ENCODE measurements around the gene SCT.
"Not testable (repeated sequence)": the region's sequence is repeated elsewhere in the genome, so short reads cannot be mapped to it uniquely, and the experiment has no call there.

The SCT gene

GRCh38 chr11:626475-627307 lies at the start of gene SCT:
Gene SCT (minus strand): TSS chr11:627181. CDS start chr11:627143, 38 bp downstream.
- DNase-seq (ENCODE audit: low read depth) = no peak

GRCh38 chr11:674406-674805 lies 47.4 kb upstream of the SCT start:
- DNase-seq (ENCODE audit: low read depth) = no peak

GRCh38 chr11:673866-674265 lies 46.9 kb upstream of the SCT start:
- no peak for DNase-seq (ENCODE audit: low read depth)

GRCh38 chr11:665704-666281 lies 38.8 kb upstream of the SCT start:
- DNase-seq (ENCODE audit: low read depth) = peak; percentile 55

- DNase-seq (ENCODE audit: low read depth) = no peak
Observed at GRCh38 chr11:665062-665703, 38.2 kb upstream of the SCT start.

- no peak for DNase-seq (ENCODE audit: low read depth)
Observed at GRCh38 chr11:662689-663274, 35.8 kb upstream of the SCT start.

- DNase-seq (ENCODE audit: low read depth) = no peak
Observed at GRCh38 chr11:660681-661444, 33.9 kb upstream of the SCT start.

GRCh38 chr11:660281-660680 lies 33.3 kb upstream of the SCT start:
- no peak for DNase-seq (ENCODE audit: low read depth)

GRCh38 chr11:659532-660085 lies 32.6 kb upstream of the SCT start:
- no peak for DNase-seq (ENCODE audit: low read depth)

- no peak for DNase-seq (ENCODE audit: low read depth)
Observed at GRCh38 chr11:657691-658126, 30.7 kb upstream of the SCT start.

GRCh38 chr11:656866-657265 lies 29.9 kb upstream of the SCT start:
- no peak for DNase-seq (ENCODE audit: low read depth)

- no peak for DNase-seq (ENCODE audit: low read depth)
Observed at GRCh38 chr11:656426-656825, 29.4 kb upstream of the SCT start.

- DNase-seq (ENCODE audit: low read depth) = no peak
Observed at GRCh38 chr11:655036-655726, 28.2 kb upstream of the SCT start.

- DNase-seq (ENCODE audit: low read depth) = not testable (repeated sequence)
Observed at GRCh38 chr11:654444-654843, 27.5 kb upstream of the SCT start.

- no peak for DNase-seq (ENCODE audit: low read depth)
Observed at GRCh38 chr11:653837-654236, 26.9 kb upstream of the SCT start.

GRCh38 chr11:653136-653535 lies 26.2 kb upstream of the SCT start:
- not testable (repeated sequence) for DNase-seq (ENCODE audit: low read depth)

- no peak for DNase-seq (ENCODE audit: low read depth)
Observed at GRCh38 chr11:650482-650881, 23.5 kb upstream of the SCT start.

GRCh38 chr11:647672-648158 lies 20.7 kb upstream of the SCT start:
- not testable (repeated sequence) for DNase-seq (ENCODE audit: low read depth)

GRCh38 chr11:646214-646613 lies 19.2 kb upstream of the SCT start:
- no peak for DNase-seq (ENCODE audit: low read depth)

GRCh38 chr11:645536-645935 lies 18.6 kb upstream of the SCT start:
- DNase-seq (ENCODE audit: low read depth) = no peak

Data from stromal cell of bone marrow (primary cell).